B cell (primary cell): ENCODE measurements around the gene DACH1.

ENCODE experiments used
- CTCF ChIP-seq: fragments of 200-600 bp; IDR thresholded peaks from one replicate; pipeline ENCODE4 v1.8.0; 2022; ENCODE audit warnings: antibody characterized with exemption, mild to moderate bottlenecking
- EZH2 ChIP-seq: IDR thresholded peaks from 2 replicates; pipeline ENCODE4 v1.6.1; 2012; ENCODE audit warnings: borderline replicate concordance, low read depth, mild to moderate bottlenecking, moderate library complexity, low read length; ENCODE audit not compliant: insufficient read depth, poor library complexity, severe bottlenecking

DNA sequence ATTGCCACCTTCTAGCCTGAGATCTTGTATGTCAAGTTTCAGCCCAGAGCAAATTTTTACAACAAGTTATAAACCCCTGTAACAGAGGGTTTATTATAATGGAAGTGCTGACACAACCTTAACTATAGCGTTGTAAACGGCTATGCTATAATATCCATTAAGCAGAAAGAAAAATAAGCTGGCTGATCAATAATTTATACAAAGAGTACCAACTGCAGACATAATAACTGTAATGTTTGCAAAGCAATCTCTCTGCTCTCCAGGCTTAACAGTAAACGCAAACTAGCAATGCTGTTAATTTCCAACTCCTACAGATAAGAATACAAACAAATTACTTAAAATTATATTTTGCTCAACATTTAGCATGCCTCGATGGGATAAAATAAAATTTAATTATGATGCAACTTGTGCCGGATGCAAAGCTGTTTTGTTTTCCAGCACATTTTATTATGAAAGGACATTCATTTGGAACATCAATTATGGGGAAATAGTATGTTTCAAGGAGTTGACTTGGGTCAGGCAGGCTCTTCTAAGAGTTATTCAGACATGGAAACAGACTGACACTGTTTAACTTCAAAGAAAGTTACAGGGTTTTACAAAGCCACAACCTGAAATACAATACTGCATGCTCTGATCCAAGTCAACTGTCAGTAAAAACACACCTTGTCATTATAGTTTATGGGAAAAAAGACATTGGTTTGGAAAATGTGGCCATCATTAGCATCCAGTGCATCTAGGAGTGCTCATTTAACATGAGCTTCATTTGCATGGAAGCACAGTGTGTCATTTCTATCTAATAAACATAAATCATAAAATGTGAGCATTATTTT is 6.6 kb upstream of the DACH1 start:
- TF ChIP-seq EZH2: no peak
- TF ChIP-seq CTCF: no peak
